Fibroblast of the conjunctiva (primary cell): ENCODE data around the gene ZNF385B.

Source experiments
- DNase-seq: peaks from one replicate; pipeline ENCODE4 v3.0.0-alpha.2; 2010; ENCODE audit warnings: low read depth

The ZNF385B gene

DNA sequence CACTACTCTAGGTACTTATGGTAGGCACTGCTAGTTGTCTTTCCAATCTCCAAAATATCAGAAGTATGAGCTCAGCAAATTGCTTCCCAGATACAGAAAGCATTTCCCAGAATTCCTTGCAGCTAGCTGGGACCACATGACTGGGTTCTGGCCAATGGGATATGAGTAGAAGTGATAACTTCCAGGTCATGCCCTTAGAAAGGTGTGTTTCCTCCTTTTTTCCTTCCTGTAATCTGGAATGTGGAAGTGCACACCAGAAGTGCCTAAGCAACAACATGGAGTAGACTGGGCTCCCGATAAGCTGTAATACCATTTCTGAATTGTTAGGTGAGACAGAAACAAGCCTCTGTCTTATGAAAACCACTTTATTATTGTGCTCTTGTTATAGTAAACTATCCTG is 279.8 kb downstream of the ZNF385B start:
- no peak for DNase-seq

DNA sequence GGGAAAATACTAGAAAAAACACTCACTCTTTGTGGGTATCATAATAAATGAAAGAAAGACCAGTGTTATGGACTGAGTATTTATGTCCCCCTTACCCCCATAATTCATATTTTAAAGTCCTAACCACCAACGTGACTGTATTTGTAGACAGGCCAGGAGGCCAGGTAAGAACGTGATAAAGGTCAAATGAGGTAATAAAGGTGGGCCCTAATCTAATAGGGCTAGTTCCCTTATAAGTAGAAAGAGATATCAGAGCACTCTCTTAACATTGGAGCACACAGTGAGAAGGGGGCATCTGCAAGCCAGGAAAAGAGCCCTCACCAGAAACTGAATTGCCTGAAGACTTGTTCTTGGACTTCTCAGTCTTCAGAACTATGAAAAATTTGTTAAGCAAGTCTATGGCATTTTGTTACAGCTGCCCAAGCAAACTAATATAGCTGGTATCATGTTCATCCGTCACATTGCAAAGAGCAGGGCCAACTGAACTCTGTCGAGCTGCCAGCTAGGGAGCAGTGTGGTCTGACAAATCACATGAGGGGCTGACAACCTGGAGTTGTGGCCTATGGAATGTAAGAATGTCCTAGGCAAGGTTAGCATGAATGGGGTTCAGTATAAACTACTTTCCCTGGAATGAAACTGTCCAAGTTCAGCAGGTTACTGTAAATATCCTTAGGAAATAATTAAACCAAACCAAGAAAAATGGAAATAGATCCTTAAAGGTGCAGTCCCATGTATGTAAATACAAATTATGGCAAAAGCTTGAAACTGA is 280.9 kb downstream of the ZNF385B start:
- no peak for DNase-seq

DNA sequence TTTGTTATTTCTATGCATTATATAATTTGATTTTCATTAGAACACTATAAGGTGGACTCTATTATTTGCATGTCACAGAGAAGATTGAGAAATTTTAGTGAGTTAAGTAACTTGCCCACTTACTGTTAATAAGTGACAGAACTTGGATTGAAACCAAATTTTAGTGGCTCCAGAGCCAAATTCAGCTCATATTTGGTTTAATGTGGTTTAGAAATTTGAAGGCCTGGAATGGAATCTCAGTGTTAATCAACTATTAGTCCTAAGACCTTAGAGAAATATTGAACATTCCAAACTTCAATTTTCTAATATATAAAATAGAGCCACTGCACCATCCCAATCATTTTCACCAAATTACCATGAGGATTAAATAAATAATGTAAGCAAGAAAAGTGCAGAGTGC is 281.6 kb downstream of the ZNF385B start:
- no peak for DNase-seq

DNA sequence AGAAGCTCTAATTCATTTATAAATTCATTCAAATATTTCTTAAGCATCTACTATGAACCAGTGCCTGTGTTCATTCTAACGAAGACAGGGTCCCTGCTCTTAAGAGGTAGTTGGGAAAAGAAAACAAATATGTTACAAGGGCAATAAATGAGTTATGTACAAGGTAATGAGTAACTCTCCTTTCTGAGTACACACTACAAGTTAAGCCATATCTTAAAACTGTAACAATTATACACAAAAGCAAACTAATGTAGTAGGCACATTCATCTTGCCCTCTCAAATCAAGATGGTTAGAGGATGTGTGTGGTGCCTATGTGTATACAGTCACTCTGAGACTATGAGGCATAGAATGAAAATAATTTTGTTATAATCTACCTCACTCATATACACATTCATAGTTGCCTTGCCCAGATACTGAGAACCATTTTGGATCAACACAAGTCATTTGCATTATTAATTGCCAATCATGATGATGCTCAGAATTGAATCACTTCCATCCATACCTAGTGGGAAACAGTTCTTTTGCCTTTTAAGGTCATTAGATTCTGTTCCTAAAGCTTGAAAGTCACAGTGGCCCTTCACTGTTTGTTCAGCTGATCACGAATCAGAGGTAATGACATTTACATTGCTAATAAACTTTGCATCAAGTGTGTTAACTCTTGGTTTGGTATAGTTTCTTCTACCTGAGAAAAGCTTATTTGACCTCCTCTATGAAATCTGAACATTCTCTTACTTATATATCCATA is 283.1 kb downstream of the ZNF385B start:
- no peak for DNase-seq

DNA sequence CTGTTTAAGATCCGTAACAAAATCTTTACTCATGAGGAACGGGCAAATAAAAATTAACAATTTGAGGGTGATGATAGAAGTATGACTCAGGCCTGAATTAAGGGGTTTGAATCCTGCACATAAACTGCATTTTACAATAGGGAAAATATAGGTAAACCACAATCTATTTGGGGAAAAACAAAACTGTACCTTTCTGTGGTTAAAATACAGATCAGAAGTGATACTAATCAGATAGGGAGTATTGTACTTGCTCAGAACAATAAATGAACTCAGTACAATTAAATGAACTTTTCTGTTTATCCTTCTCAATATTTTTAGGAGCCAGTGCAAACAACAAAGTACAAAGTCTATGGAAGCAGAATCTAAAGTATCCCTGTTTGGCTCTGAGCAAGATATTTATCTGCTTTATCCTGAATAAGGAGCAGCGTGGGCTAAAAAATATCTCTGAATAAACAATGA is 287.3 kb downstream of the ZNF385B start:
- no peak for DNase-seq

DNA sequence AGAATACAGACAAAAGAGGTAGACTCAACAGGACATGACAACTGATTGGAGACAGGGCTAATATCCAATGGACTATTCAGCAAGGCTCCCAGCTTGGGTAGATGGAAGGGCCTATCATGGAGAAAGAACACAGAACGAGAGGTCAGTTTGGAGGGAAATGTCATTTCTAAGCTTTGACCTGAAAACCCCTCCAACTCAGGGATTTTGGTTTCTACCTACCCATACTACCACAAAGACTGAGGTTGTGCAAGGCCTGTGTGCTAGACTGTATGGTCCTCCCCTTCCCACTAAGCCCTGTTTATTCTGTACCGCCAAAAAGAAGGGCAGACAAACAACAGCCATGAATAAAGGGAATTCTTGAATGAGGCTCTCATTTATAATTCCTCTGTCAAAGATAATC is 288.9 kb downstream of the ZNF385B start:
- no peak for DNase-seq

DNA sequence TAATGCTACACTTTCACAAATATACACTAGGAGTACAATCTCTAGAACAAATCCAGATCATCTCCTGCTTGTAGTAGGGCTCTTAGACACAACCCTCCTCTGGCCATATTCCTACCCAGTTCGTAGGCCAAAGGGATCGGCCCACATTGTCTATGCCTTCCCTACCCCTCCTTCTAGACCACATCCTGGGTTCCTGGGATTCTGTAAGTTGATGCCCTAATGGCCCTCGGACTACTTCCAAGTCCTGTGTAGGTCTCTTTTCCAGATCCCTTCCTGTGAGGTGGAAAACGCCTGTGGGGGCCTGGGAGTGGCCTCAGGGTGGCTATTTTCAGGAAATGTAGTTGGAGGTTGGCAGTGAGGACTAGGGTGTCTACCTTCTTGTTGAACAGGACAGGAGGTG is 289.7 kb downstream of the ZNF385B start:
- DNase-seq, result no peak

DNA sequence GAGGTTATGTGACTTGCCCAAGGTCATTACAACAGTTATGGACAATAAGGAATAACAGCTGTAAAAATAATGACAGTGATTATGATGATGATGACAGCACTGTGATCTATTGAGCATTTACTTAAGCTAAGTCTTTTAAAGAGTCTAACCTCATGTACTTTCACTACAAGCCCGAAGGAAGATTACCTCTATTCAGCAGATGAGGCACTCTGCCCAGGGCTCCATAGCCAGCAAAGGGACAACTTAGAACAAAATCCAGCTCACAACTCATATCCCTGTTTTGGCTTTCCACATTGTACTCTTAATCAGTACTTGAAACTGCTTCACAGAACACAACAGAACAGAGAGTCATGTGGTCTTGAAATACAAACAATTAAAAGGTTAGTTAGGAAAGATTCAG is 290.2 kb downstream of the ZNF385B start:
- DNase-seq, result no peak

DNA sequence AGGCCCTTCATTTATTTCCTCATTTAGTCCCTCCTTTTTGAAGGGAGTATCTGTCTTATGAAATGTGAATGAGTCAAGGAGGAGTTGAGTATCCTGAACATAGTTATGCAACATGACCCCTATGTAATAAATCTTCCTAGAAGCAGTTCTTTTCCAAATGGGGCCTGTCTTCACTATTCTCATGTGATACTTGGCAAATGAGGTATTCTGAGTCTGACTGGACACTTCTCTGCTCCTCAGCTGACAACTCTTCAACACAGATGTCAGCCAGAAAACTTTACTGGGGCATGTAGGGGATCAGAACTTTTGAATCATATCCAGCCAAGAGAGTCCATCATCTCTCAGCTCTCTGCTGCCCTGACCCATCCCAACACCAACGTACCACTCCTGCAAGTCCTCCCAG is 291.6 kb downstream of the ZNF385B start:
- DNase-seq, result peak; percentile 16

DNA sequence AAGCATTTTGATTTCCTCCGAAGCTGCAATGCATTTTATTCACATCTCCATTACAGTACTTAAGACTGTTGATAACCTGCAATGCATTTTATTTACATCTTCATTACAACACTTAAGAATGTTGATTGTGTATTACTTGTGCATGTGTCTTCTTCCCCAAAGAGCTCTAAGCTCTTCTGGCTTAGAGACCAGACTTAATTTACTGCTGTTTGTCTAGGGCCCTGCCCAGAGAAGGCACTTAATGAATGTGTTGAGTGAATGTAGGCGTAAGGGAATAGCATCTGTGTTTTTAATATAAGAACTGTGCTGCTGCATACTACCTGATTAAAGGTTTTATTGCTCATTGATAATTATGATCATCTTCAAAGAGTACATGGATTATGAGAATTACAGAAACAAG is 295.6 kb downstream of the ZNF385B start:
- no peak for DNase-seq

DNA sequence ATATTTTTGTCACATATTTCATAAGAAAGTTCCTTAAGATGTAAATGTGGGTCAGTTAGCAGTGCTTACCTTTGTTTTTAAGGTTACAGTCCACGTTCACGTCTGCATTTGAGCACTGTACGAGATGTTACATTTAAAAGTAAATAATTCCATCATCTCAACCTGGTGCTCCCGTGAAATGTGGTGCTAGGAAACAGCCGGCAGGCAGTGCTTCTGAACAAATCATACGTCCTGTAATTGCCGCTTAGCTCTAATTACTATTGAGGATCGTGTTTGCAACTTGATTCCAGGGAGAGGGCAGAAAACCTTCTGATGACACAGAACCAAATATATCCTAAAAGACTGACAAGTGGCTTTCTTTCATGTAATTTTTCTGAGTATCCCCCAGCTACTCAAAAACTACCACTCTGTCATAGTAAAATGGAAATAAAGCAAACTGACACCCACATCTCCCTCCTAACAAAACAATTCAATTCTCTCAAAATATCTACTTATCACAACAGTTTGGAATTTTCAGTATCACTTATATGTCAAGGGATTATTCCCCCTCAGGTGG is 299.0 kb downstream of the ZNF385B start:
- no peak for DNase-seq

DNA sequence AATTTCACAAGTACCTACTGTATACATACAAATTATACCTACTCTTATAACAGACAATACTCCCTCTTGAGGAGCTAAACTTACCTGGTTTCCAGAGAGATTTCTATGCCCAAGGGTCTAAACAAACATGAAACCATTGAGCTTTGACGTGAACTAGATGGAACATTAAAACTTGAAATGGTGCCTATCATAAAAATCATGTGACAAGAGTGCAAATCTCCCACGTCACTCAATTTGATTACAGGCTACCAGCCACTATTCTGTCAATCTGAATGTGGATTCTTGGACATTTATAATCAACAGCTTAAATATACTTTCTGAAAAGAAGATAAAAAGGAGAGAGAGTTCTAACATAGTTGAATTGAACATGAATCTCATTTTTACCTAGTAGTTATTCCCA is 299.7 kb downstream of the ZNF385B start:
- DNase-seq, result no peak

DNA sequence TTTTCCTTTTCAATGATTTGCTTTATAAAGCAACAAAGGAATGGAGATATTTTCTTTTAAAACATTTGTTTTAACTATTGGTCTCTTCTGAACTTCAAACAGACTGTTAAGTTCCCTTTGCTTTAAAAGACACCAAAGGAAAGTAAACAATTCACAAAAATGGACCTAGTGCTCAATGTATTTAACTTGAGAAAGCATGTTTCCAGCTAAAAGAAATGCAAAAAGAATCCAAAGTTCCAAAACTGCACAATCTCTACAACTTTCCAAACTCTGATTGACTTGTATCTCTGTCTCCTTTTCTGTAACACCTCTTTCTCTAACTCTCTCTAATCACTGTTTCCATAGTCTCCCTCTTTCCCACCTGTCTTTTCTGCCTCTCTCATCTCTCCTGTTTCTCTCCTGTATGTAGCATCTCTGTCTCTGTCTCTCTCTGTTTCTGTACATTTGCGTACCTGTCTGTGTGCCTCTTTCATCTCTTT is 301.1 kb downstream of the ZNF385B start:
- DNase-seq, result no peak

DNA sequence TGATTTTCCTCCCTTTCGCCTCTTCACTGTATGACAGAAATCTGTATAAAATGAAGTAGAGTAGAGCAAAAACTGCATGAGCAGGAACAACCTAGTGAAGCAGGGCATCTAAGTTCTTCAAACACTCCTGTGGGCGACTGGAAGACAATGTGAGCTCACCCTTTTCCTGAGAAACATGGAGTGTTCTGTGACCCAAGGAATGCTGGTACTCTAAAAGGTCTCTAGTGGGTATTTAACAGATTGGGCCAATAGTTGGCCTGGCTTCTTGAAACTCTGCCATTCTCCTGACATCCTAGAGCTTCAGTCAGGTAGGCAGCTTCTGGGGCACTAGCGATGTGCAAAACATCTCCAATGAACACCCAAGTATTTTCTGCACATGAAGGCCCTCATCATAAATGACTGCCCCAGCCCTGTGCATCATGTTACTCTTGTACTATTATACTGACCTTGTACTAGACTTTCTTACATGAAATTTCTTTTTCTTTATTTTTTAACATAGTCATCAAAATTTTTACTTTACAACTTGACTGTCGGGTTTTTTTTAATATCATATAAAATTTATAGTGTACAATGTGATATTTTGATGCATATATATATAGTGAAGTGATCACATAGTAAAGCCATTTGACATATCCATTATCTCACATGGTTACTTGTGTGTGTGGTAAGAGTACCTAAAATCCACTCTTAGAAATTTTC is 302.2 kb downstream of the ZNF385B start:
- DNase-seq, result no peak

DNA sequence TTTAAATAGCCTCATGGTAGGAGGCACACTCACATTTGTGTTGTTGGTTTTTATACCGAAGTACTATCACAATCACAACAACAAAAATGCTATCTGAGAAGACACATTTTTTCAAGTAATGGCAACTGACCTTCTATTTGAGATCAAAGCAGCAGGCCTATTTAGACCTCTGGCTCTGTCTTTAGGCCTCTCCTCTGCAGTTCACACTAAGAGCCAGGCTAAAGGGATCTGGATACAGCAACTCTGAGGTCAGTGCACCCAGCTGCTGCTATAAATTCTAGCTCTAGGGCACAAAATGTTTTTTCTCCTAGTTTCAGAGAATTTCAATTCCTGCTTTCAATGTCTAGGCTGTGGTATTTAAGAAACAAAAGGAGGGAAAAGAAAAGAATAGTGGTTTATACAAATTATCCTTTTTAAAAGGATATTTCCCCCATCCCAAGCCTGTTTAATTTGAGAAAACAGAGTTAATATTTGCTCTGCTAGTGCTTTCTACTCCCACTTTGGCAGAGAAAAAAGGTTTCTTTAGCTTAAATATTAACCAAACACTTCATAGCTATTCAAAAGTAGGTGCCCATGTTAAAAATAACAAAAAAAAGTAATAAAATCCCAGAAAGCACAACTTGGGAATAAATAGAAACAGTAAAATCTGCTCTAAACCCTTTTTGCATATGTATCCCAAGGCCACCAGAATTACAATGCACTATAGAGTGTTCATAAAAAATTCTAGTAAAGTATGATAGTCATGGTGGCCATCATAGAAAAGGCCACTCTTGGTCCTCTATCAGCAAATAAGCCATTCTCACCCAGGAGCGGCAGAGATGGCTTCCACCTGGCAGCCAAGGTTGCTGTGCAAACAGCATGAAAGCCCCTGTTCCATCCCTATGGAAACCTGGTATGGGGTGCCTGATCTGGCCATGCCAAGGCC is 303.1 kb downstream of the ZNF385B start:
- no peak for DNase-seq

DNA sequence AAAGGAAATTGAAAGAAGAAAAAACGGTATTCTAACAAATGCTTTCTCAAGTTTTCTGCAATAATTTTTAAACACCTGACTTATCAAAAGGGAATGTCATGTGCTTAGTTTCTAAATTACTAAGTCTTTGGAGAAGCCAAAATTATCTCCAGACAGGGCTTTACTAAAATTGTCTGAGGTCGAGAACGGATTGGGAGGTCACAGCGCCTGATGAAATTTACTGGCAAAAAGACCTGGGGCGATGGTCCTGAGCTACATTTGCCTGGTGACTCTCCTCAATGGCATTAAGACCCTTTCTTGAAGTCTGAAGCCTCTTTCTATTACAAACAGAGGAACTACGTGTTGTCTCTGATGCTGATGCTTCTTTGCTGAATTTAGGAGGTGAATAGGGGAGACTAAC is 305.0 kb downstream of the ZNF385B start:
- DNase-seq, result no peak

DNA sequence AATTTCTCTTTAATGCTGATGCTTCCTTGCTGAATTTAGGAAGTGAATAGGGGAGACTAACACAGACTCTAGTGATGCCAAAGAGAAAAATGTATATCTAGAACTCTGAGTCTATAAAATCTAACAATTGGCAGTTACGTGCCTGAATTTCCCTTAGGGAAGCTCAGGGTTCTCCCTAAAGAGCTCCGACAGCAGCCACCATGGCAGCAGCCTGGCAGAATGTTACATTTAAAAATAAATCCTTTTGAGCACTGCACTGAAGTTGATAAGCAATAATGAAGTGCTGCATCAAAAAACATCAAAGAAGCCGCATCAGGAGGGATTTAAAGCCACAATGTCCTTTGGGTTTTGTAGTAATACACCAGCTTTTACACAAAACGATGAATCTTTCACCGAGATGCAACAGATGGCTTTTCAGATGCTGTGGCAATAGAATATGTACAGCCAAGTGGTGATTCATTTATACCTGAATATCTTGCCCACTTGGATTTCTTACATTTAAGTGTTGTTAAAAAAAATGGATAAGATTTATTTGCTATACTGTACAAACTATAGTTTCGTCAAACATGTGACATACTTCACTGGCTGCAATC is 305.6 kb downstream of the ZNF385B start:
- no peak for DNase-seq

DNA sequence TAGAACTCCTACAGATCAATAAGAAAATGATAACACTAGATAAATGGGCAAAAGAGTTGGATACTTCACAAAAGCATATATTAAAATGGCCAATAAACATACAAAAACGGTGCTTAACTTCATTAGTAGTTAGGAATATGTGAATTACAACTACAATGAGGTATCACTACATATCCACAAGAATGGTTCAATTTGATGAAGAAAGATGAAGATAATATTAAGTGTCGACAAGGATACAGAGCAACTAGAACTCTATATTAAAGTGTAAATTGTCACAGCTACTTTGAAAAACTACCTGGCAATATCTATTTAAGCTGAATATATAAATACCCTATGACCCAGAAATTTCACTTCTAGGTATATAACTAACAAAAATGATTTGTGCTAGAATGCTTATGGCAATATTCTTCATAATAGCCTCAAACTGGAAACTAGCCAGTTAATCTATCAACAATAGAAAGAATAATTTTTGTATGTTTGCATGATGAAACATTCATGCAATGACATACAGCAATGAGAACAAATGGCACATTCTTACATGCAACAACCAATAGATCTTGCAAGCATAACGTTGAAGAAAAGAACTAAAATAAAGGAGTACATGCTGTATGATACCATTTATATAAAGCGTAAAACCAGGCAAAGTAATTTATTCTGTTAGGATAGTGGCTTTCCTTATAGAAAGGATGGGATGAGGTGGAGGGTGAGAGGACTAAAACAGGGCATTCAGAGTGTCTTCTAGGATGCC is 306.6 kb downstream of the ZNF385B start:
- DNase-seq, result no peak

DNA sequence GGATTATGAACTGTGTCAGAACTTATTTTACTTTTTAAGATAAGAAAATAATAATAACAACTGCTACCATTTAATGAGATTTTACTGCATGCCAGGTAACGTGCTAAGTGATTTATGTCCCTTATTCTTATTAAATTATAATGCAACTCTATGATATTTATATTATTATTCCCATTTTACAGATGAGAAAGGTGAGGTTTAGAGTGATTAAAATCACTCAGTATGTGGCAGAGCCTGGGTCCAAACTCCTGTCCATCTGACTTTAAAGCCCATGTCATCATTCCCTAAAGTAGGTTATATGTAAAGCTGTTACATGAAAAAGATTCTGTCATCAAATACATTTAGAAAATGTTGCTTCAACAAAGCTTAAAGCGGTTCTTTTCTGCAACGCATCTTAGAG is 308.0 kb downstream of the ZNF385B start:
- no peak for DNase-seq

DNA sequence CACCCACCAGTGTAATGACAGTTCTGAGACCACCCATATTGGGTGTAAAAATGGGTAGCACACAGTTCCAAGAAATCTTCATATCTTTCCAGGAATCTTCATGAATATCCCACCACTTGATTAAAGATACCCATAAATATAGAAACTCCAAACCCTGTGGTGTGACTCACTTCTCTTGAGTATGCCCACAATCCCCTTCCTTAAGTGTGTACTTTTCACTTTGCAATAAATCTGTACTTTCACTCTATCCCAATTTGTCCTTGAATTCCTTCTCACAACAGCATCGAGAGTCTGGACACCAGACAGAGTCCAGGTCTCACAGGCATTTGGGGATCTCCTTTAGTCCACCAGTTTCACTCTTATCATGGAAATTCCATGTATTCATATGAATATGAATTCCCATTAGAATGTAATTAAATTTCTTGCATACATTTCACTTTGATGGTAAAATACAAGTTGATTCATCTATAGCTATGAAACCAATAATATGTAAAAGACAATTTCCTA is 309.8 kb downstream of the ZNF385B start:
- no peak for DNase-seq
